HG02840 (cell line): ENCODE data around the gene IFNL3.
"Not testable (repeated sequence)": the region's sequence is repeated elsewhere in the genome, so short reads cannot be mapped to it uniquely, and the experiment has no call there.

Source experiments
- ATAC-seq: cut with Tn5 transposase; IDR thresholded peaks from one replicate; pipeline ENCODE4 v1.9.1; 2021; ENCODE audit warnings: mild to moderate bottlenecking, moderate library complexity, moderate number of reproducible peaks; ENCODE audit not compliant: unreplicated experiment, low FRiP score

Gene IFNL3

GRCh38 chr19:39244410-39245100, at the start of gene IFNL3:
Gene IFNL3, minus strand, starts transcription at chr19:39245006. Its CDS starts 39 bp downstream, at chr19:39244967.
- not testable (repeated sequence) for ATAC-seq

- no peak for ATAC-seq
These were observed 48.6 kb upstream of the IFNL3 start for GRCh38 chr19:39293394-39293793.

- no peak for ATAC-seq
These were observed 39.2 kb upstream of the IFNL3 start for GRCh38 chr19:39284032-39284431.

GRCh38 chr19:39282021-39282420, 37.2 kb upstream of the IFNL3 start:
- no peak for ATAC-seq

GRCh38 chr19:39277598-39277997, 32.8 kb upstream of the IFNL3 start:
- ATAC-seq, result no peak

GRCh38 chr19:39276740-39277139, 31.9 kb upstream of the IFNL3 start:
- ATAC-seq, result no peak

- ATAC-seq, result no peak
These were observed 30.8 kb upstream of the IFNL3 start for GRCh38 chr19:39275578-39275977.

GRCh38 chr19:39273859-39274258, 29.1 kb upstream of the IFNL3 start:
- not testable (repeated sequence) for ATAC-seq

GRCh38 chr19:39270036-39270871, 25.4 kb upstream of the IFNL3 start:
- ATAC-seq, result no peak

- ATAC-seq, result not testable (repeated sequence)
These were observed 24.6 kb upstream of the IFNL3 start for GRCh38 chr19:39269369-39269768.

GRCh38 chr19:39268531-39269223, 23.9 kb upstream of the IFNL3 start:
- not testable (repeated sequence) for ATAC-seq

- ATAC-seq, result not testable (repeated sequence)
These were observed 23.3 kb upstream of the IFNL3 start, which contains the start of gene IFNL2 for GRCh38 chr19:39268085-39268484. Gene IFNL2, plus strand, starts transcription at chr19:39268396. Its CDS starts 173 bp downstream, at chr19:39268569.

- no peak for ATAC-seq
These were observed 20.6 kb upstream of the IFNL3 start for GRCh38 chr19:39265321-39265916.

GRCh38 chr19:39264306-39265290, 19.8 kb upstream of the IFNL3 start:
- ATAC-seq, result no peak

- ATAC-seq, result no peak
These were observed 19.1 kb upstream of the IFNL3 start for GRCh38 chr19:39263912-39264305.

- no peak for ATAC-seq
These were observed 17.7 kb upstream of the IFNL3 start for GRCh38 chr19:39262496-39262895.

GRCh38 chr19:39261704-39262103, 16.9 kb upstream of the IFNL3 start:
- no peak for ATAC-seq

GRCh38 chr19:39257227-39257626, 12.4 kb upstream of the IFNL3 start:
- ATAC-seq, result no peak

- ATAC-seq, result no peak
These were observed 9.9 kb upstream of the IFNL3 start for GRCh38 chr19:39254531-39255345.
